Caco-2 (cell line): Measurements from ENCODE around the gene CTAGE1. TPM values are rescaled to one million over a fixed set of nuclear protein-coding genes. Genes with fewer than 3 reads are reported as not detected.
A peak's percentile ranks its signal among the peaks of the same experiment; 100 is the strongest.

Experiments used
- Bru-seq: library from RNA; stranded (reverse); fragments of 400-500 nt; gene quantifications from one replicate; lab custom pipeline; 2021; lab: Mats Ljungman, UMichigan
- BruChase-seq, 2 experiments: library from RNA; stranded (reverse); fragments of 400-500 nt; gene quantifications; one replicate each; lab custom pipeline; 2021; lab: Mats Ljungman, UMichigan
- BruUV-seq: library from RNA; stranded (reverse); fragments of 400-500 nt; replicated peaks from 2 replicates; lab custom pipeline; 2021; lab: Mats Ljungman, UMichigan
- CTCF ChIA-PET: fragments of 300-600 bp; sonication (Branson Sonifier 250); formaldehyde crosslinking; loops from one replicate; lab custom pipeline; 2022; ENCODE audit warnings: antibody characterized with exemption; lab: Charles Lee
- POLR2A ChIA-PET: fragments of 300-600 bp; sonication (Branson Sonifier 250); formaldehyde crosslinking; loops from one replicate; lab custom pipeline; 2022; ENCODE audit warnings: antibody characterized with exemption; lab: Charles Lee
- DNase-seq, 2 experiments: peaks; one replicate each; pipeline versions ENCODE4 v3.0.0 to v3.0.0-alpha.2; 2020 to 2022
- H3K27me3 ChIP-seq: replicated peaks from 2 replicates; pipeline ENCODE4 v1.6.0; 2011; ENCODE audit warnings: low read length; ENCODE audit not compliant: control insufficient read depth, insufficient read depth
- H3K36me3 ChIP-seq: 2 replicates; pipeline ENCODE4 v1.5.1; 2011; ENCODE audit warnings: low read length; ENCODE audit not compliant: control insufficient read depth, insufficient read depth
- H3K4me1 ChIP-seq: fragments of 250-450 bp; sonication (Bioruptor Pico); 2 replicates; pipeline ENCODE4 v1.5.1; 2020; ENCODE audit warnings: mild to moderate bottlenecking
- H3K4me3 ChIP-seq: 2 replicates; pipeline ENCODE4 v1.5.1; 2011; ENCODE audit warnings: low read depth, mild to moderate bottlenecking, control low read depth, low read length
- H3K9me3 ChIP-seq: fragments of 250-450 bp; sonication (Bioruptor Pico); 2 replicates; pipeline ENCODE4 v1.5.1; 2020; ENCODE audit warnings: mild to moderate bottlenecking, moderate library complexity
- H3K27ac Mint-ChIP-seq: one replicate; pipeline ENCODE4 v1.8.0; 2022; ENCODE audit warnings: mixed read lengths; ENCODE audit not compliant: unreplicated experiment
- H3K27me3 Mint-ChIP-seq: one replicate; pipeline ENCODE4 v1.8.0; 2022; ENCODE audit warnings: mixed read lengths; ENCODE audit not compliant: insufficient read depth, unreplicated experiment
- H3K36me3 Mint-ChIP-seq: one replicate; pipeline ENCODE4 v1.8.0; 2022; ENCODE audit warnings: mild to moderate bottlenecking, mixed read lengths; ENCODE audit not compliant: insufficient read depth, unreplicated experiment
- H3K4me1 Mint-ChIP-seq: one replicate; pipeline ENCODE4 v1.8.0; 2022; ENCODE audit warnings: low read depth, mixed read lengths; ENCODE audit not compliant: unreplicated experiment
- H3K4me3 Mint-ChIP-seq: one replicate; pipeline ENCODE4 v1.8.0; 2022; ENCODE audit warnings: mild to moderate bottlenecking, moderate library complexity, mixed read lengths; ENCODE audit not compliant: unreplicated experiment
- H3K9me3 Mint-ChIP-seq: one replicate; pipeline ENCODE4 v1.8.0; 2022; ENCODE audit warnings: mixed read lengths; ENCODE audit not compliant: unreplicated experiment
- intact Hi-C: fragments of 100-400 bp; cut with micrococcal nuclease; formaldehyde crosslinking; loops from one replicate; pipeline ENCODE4 v1.10.0; 2022; ENCODE audit not compliant: unreplicated experiment
- long read RNA-seq: library from polyadenylated mRNA; stranded (forward); transcript quantifications from one replicate; pipeline ENCODE4 v2.0.0, GENCODE V29; 2022
- total RNA-seq: library from RNA; stranded (reverse); gene quantifications from 2 replicates; pipeline ENCODE4 v1.2.3, GENCODE V29; 2022
- TF ChIP-seq, protein P1 (sequence below), 2 experiments: fragments of 200-600 bp in 1 of 2; IDR thresholded peaks; 1 replicate in 1 of 2; 2 replicates in 1 of 2; pipeline versions ENCODE4 v1.5.1 to v1.8.0; 2011 to 2022; ENCODE audit warnings: antibody characterized with exemption in 1 of 2, control low read depth in 1 of 2, inconsistent platforms in 1 of 2, low read depth in 1 of 2, low read length in 1 of 2, mild to moderate bottlenecking in 1 of 2, moderate library complexity in 1 of 2; ENCODE audit not compliant: insufficient read depth in 1 of 2, severe bottlenecking in 1 of 2, unreplicated experiment in 1 of 2

The CTAGE1 gene, protein sequence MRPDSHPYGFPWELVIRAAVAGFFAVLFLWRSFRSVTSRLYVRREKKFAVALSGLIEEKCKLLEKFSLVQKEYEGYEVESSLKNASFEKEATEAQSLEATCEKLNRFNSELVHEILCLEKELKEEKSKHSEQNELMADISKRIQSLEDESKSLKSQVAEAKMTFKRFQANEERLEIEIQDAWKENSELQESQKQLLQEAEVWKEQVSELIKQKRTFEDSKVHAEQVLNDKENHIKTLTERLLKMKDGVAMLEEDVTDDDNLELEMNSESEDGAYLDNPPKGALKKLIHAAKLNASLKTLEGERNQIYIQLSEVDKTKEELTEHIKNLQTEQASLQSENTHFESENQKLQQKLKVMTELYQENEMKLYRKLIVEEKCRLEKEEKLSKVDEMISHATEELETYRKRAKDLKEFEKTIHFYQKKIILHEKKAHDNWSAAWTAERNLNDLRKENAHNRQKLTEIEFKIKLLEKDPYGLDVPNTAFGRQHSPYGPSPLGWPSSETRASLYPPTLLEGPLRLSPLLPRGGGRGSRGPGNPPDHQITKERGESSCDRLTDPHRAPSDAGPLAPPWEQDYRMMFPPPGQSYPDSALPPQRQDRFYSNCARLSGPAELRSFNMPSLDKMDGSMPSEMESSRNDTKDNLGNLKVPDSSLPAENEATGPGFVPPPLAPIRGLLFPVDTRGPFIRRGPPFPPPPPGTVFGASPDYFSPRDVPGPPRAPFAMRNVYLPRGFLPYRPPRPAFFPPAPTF
- total RNA-seq (not detected in 2 replicates), Bru-seq, nascent RNA (not detected), BruChase-seq, experiment 1, labeled RNA remaining after a 2-hour chase (percentile 13 among the genes with signal in this experiment), BruChase-seq, experiment 2, labeled RNA remaining after a 6-hour chase (percentile 19 among the genes with signal in this experiment)
- long read RNA-seq: 0 reads

DNA sequence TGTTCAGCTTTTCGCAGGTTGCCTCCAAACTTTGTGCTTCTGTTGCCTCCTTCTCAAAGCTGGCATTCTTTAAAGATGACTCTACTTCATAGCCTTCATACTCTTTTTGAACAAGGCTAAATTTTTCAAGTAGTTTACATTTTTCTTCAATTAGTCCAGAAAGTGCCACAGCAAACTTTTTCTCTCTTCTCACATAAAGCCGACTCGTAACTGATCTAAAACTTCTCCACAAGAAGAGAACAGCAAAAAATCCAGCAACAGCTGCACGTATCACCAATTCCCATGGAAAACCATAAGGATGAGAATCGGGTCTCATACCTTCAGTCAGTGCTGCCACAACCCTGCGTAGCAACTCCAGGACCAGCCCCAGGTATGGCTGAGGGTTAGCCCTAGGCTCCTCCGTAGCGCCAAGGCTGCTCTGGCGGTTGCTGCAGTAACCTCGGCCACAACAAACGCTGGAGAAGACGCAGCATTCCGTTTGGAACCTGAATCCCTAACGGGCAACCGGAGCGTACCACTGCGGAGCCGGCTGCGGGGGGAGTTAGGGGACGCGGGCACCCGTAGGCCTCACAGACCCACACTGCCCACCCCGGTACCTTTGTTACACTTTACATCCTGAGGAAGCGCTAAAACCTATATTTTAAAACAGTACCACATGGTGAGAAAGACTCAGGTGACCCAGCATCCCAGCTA is at the start of gene CTAGE1:
Gene CTAGE1, minus strand, starts transcription at position 420 of the 693 bp plus-strand sequence. Its CDS starts 104 bp downstream, at position 316.
- peaks cover 6% of the 10 kb centered on the region for H3K9me3 Mint-ChIP-seq
- H3K4me1 Mint-ChIP-seq: no peaks in the 10 kb centered on the region
- Histone ChIP-seq H3K4me3 (no peak within 1 kb of the TSS), H3K27me3 (no peaks in the 10 kb centered on the region), H3K4me1 (no peaks in the 10 kb centered on the region), H3K36me3 (no peaks in the 10 kb centered on the region), H3K9me3 (no peaks in the 10 kb centered on the region)
- CTCF ChIA-PET: no interaction called here
- no peak within 1 kb of the TSS for H3K27ac Mint-ChIP-seq
- H3K27me3 Mint-ChIP-seq: peaks cover 3% of the 10 kb centered on the region
- TF ChIP-seq, protein P1, sequence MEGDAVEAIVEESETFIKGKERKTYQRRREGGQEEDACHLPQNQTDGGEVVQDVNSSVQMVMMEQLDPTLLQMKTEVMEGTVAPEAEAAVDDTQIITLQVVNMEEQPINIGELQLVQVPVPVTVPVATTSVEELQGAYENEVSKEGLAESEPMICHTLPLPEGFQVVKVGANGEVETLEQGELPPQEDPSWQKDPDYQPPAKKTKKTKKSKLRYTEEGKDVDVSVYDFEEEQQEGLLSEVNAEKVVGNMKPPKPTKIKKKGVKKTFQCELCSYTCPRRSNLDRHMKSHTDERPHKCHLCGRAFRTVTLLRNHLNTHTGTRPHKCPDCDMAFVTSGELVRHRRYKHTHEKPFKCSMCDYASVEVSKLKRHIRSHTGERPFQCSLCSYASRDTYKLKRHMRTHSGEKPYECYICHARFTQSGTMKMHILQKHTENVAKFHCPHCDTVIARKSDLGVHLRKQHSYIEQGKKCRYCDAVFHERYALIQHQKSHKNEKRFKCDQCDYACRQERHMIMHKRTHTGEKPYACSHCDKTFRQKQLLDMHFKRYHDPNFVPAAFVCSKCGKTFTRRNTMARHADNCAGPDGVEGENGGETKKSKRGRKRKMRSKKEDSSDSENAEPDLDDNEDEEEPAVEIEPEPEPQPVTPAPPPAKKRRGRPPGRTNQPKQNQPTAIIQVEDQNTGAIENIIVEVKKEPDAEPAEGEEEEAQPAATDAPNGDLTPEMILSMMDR (IDR thresholded peaks at IDR 0.05; ENCODE audit: insufficient read depth in 1 of 2, low read depth in 1 of 2, low read length in 1 of 2, severe bottlenecking in 1 of 2, unreplicated experiment in 1 of 2): no peak
- intact Hi-C loops: no loop called here
- POLR2A ChIA-PET: no interaction called here
- DNase-seq: no peak
- BruUV-seq: no TSS peak
- no peak within 1 kb of the TSS for H3K4me3 Mint-ChIP-seq
- no peaks in the 10 kb centered on the region for H3K36me3 Mint-ChIP-seq

DNA sequence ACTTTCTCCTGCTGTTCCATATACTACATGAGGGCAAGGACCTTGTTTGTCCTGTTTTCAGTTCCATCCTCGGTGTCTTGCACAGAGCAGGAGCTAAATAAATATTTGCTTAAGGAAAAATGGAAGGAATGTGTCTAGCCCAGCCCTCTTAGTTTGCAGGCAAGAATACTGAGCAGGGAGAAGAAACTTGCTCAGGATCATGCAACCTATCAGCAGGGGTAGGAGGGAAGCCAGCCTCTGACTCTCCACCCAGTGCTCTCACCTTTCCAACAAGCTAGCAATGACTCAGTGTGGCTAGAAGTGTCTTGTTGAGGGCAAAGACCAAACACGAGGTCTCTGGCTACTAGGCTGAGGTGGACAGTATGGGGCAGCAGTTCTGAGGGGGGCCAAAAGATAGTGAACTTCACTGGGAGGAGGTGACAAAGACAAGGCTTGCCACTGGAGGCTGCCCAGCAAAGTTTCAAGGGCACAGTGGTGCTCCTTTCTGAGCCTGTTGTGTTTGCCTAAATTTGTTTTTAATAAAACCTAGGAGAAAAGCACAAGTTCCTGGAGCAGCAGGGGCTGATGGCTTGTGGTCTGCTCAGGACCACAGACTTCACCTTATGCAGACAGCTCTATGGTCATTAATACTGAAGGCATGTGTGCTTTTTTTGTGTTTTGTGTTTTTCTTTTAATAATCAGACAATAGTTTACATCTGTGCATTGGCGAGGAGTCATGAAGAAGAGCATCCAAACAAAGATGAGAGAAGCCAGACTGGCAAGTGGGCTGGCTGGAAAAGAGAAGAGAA is 49.1 kb upstream of the CTAGE1 start:
- ChIA-PET POLR2A (interaction anchor here (0.7 to 1.5 kb wide), 3 partner anchors 27 to 297 kb away, joined by 3 to 4 read pairs (median 3); no protein-coding TSS in a partner anchor), CTCF (interaction anchor here (0.6 to 2.4 kb wide), 5 partner anchors 26 to 866 kb away, joined by 3 to 15 read pairs (median 3); partner anchors contain the start of gene ESCO1)
- Histone ChIP-seq H3K4me3 (no peak overlapping the region), H3K36me3 (no peaks in the 10 kb centered on the region), H3K9me3 (no peaks in the 10 kb centered on the region), H3K4me1 (peaks cover 71% of the 10 kb centered on the region), H3K27me3 (no peaks in the 10 kb centered on the region)
- TSS peak; percentile 87 for BruUV-seq
- Mint-ChIP-seq H3K36me3 (peaks cover 17% of the 10 kb centered on the region), H3K9me3 (no peaks in the 10 kb centered on the region), H3K4me1 (peaks cover 53% of the 10 kb centered on the region), H3K4me3 (peak overlapping the region; percentile 64), H3K27ac (peak overlapping the region; percentile 99), H3K27me3 (no peaks in the 10 kb centered on the region)
- TF ChIP-seq, protein P1 (IDR thresholded peaks at IDR 0.05; ENCODE audit: insufficient read depth in 1 of 2, low read depth in 1 of 2, low read length in 1 of 2, severe bottlenecking in 1 of 2, unreplicated experiment in 1 of 2): no peak
- DNase-seq: peak; percentile 87 to 91
- intact Hi-C loops: loop anchor here (1.0 to 10.0 kb wide), 4 partner anchors 22 to 472 kb away; no protein-coding TSS in a partner anchor
